Cardiac fibroblast (primary cell): ENCODE data around the gene PLCB4.

Experiments used
- DNase-seq, 2 donors: peaks; one replicate each; pipeline versions ENCODE4 v3.0.0 to v3.0.0-alpha.2; 2010; ENCODE audit warnings: low read depth in 2 of 2
- H3K4me3 ChIP-seq, 2 donors: replicated peaks in 1 of 2; 1 replicate in 1 of 2; 2 replicates in 1 of 2; pipeline ENCODE4 v1.5.1; 2011; ENCODE audit warnings: low read depth in 2 of 2, low read length in 2 of 2, mild to moderate bottlenecking in 2 of 2, moderate library complexity in 1 of 2
- TF ChIP-seq, protein P1 (sequence below): IDR thresholded peaks from one replicate; pipeline ENCODE4 v1.5.1; 2011; ENCODE audit warnings: low read depth, mild to moderate bottlenecking, low read length, inconsistent platforms

The PLCB4 gene

DNA sequence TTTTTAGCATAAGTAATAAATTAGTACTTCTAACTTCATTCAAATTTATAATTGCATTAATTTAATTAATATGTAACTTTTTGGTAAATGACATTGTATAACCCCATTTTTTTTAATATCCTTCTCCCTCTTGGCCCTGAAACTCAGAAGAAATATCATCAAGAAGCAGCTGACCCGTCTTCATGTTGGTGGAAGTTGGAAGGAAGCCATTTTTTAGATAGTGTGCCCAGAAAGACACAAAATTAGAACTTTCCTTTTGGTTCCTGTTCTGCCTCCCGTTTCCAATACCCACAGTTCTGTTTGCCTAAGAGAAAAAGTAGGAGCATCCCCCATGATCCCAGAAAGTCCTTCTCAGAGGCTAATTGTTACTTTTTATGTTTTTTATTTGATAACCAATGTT lies 65.5 kb downstream of the PLCB4 start:
- DNase-seq, result no peak
- TF ChIP-seq, protein P1, sequence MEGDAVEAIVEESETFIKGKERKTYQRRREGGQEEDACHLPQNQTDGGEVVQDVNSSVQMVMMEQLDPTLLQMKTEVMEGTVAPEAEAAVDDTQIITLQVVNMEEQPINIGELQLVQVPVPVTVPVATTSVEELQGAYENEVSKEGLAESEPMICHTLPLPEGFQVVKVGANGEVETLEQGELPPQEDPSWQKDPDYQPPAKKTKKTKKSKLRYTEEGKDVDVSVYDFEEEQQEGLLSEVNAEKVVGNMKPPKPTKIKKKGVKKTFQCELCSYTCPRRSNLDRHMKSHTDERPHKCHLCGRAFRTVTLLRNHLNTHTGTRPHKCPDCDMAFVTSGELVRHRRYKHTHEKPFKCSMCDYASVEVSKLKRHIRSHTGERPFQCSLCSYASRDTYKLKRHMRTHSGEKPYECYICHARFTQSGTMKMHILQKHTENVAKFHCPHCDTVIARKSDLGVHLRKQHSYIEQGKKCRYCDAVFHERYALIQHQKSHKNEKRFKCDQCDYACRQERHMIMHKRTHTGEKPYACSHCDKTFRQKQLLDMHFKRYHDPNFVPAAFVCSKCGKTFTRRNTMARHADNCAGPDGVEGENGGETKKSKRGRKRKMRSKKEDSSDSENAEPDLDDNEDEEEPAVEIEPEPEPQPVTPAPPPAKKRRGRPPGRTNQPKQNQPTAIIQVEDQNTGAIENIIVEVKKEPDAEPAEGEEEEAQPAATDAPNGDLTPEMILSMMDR, result no peak

GRCh38 chr20:9136114-9136513 lies 67.2 kb downstream of the PLCB4 start:
- no peak overlapping the region for H3K4me3 ChIP-seq
- no peak for DNase-seq
- TF ChIP-seq, protein P1, result no peak

More for the DNA sequence above, 65.5 kb downstream of the PLCB4 start:
- no peak overlapping the region for H3K4me3 ChIP-seq

- TF ChIP-seq, protein P1, result no peak
- DNase-seq, result no peak
- H3K4me3 ChIP-seq, result no peak overlapping the region
Observed at GRCh38 chr20:9137001-9137400, 68.1 kb downstream of the PLCB4 start.

GRCh38 chr20:9139106-9139833 lies 70.4 kb downstream of the PLCB4 start:
- no peak for DNase-seq
- TF ChIP-seq, protein P1, result no peak
- H3K4me3 ChIP-seq, result no peak overlapping the region

DNA sequence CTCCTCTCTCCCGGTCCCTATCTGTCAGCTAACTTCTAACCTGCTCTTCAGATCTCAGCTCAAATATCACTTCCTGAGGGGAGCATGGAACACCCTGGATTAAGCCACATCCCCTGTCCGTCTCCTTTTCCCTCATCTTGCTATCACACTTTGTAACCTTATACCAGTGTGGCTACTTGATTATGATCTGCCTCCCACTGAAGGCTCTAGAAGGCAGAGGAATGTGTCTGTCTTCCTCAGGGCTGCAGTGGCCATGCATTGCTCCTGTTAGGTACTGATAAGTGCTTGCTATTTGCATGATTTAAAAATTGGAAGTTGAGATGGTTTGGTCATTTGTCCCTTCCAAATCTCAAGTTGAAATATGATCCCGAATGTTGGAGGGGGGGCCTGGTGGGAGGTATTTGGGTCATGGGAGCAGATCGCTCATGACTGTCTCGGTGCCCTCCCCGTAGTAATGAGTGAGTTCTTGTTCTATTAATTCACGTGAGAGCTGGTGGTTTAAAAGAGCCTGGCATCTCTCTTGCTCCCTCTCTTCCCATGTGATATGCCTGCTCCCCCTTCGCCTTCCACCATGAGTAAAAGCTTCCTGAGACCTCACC lies 71.4 kb downstream of the PLCB4 start:
- H3K4me3 ChIP-seq, result no peak overlapping the region
- TF ChIP-seq, protein P1, result no peak
- DNase-seq, result no peak

- TF ChIP-seq, protein P1, result no peak
- no peak overlapping the region for H3K4me3 ChIP-seq
- DNase-seq, result no peak
Observed at GRCh38 chr20:9141070-9141469, 72.2 kb downstream of the PLCB4 start.

DNA sequence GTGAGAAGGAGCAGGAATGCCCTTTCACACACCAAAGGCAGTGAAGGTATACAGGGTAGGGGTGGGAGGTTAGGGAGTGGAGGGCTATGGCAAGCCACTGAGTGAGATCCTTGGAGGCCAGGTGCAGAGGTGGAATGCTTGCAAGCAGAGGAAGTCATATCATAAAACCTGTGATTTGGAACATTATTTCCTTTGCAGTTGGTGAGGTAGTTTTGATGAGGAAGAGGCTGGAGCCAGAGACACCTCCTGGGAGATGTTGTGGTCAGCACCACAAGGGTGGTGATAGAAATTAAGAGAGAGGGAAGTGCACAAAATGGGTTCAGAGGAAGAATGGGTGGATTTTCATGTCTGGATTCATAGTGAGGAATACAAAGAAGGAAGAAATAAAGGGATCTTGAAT lies 73.0 kb downstream of the PLCB4 start:
- TF ChIP-seq, protein P1, result no peak
- H3K4me3 ChIP-seq, result no peak overlapping the region
- DNase-seq, result no peak
